Measurements from ENCODE around the gene KCTD17. TPM values are rescaled to one million over a fixed set of nuclear protein-coding genes. Genes with fewer than 3 reads are reported as not detected.
A peak's percentile ranks its signal among the peaks of the same experiment; 100 is the strongest.

The KCTD17 gene
- total and polyA plus RNA-seq, 10 donors, result 10.7 to 27.5 (median 17.3) TPM

- no peak overlapping the region for H3K27ac ChIP-seq
- peaks cover 0 to 33% (median 0%) of the 10 kb centered on the region in 7 donors for H3K27me3 ChIP-seq (replicated peaks in 1 of 7)
- intact Hi-C loops (cut with DNase I; ENCODE audit: low total_unique reads), result no loop called here
- H3K36me3 ChIP-seq, result no peaks in the 10 kb centered on the region
- TF ChIP-seq POLR2AphosphoS5 (IDR thresholded peaks at IDR 0.05) (no peak), CTCF (IDR thresholded peaks at IDR 0.05 in 8 of 11, conservative IDR thresholded peaks at IDR 0.05 in 3 of 11) (no peak), POLR2A (IDR thresholded peaks at IDR 0.05) (no peak)
- 90 to 97% (median 95%) methylated on average over 6 of the region's 6 CpGs for WGBS, 5 donors
- DNase-seq, result peak; percentile 64
- peaks cover 0 to 40% (median 13%) of the 10 kb centered on the region in 6 donors for H3K4me1 ChIP-seq
- H3K9me3 ChIP-seq, result no peaks in the 10 kb centered on the region
- H3K4me3 ChIP-seq, result no peak overlapping the region
Observed at GRCh38 chr22:37046589-37046988, 5.0 kb upstream of the KCTD17 start.

- no peak overlapping the region for H3K27ac ChIP-seq
- no peaks in the 10 kb centered on the region for H3K36me3 ChIP-seq
- H3K4me1 ChIP-seq, result peaks cover 0 to 44% (median 16%) of the 10 kb centered on the region in 6 donors
- H3K27me3 ChIP-seq (replicated peaks in 1 of 7), result peaks cover 0 to 33% (median 0%) of the 10 kb centered on the region in 7 donors
- no peak for TF ChIP-seq POLR2AphosphoS5 (IDR thresholded peaks at IDR 0.05)
- TF ChIP-seq CTCF (IDR thresholded peaks at IDR 0.05 in 8 of 11, conservative IDR thresholded peaks at IDR 0.05 in 3 of 11), result no peak
- no peak for TF ChIP-seq POLR2A (IDR thresholded peaks at IDR 0.05)
- intact Hi-C loops (cut with DNase I; ENCODE audit: low total_unique reads), result no loop called here
- no peak for DNase-seq
- 76 to 92% (median 88%) methylated on average over 7 of the region's 7 CpGs for WGBS, 5 donors
- H3K9me3 ChIP-seq, result no peaks in the 10 kb centered on the region
- H3K4me3 ChIP-seq, result no peak overlapping the region
Observed at GRCh38 chr22:37047006-37047405, 4.5 kb upstream of the KCTD17 start.

GRCh38 chr22:37048133-37048532, 3.4 kb upstream of the KCTD17 start:
- intact Hi-C loops (cut with DNase I; ENCODE audit: low total_unique reads), result no loop called here

GRCh38 chr22:37049224-37049623, 2.3 kb upstream of the KCTD17 start:
- no peaks in the 10 kb centered on the region for H3K9me3 ChIP-seq
- peaks cover 0 to 10% (median 0%) of the 10 kb centered on the region in 6 donors for H3K36me3 ChIP-seq
- H3K27me3 ChIP-seq (replicated peaks in 1 of 7), result peaks cover 0 to 23% (median 0%) of the 10 kb centered on the region in 7 donors
- no peak overlapping the region for H3K27ac ChIP-seq
- peaks cover 4 to 58% (median 30%) of the 10 kb centered on the region in 6 donors for H3K4me1 ChIP-seq
- no peak overlapping the region for H3K4me3 ChIP-seq
- no peak for TF ChIP-seq CTCF (IDR thresholded peaks at IDR 0.05 in 8 of 11, conservative IDR thresholded peaks at IDR 0.05 in 3 of 11)
- no peak for TF ChIP-seq POLR2AphosphoS5 (IDR thresholded peaks at IDR 0.05)
- no peak for TF ChIP-seq POLR2A (IDR thresholded peaks at IDR 0.05)
- intact Hi-C loops (cut with DNase I; ENCODE audit: low total_unique reads), result no loop called here
- DNase-seq, result no peak
- 52 to 82% (median 70%) methylated on average over 2 of the region's 2 CpGs for WGBS, 5 donors

More at GRCh38 chr22:37048133-37048532, 3.4 kb upstream of the KCTD17 start:
- no peak for TF ChIP-seq POLR2A (IDR thresholded peaks at IDR 0.05)
- TF ChIP-seq CTCF (IDR thresholded peaks at IDR 0.05 in 8 of 11, conservative IDR thresholded peaks at IDR 0.05 in 3 of 11), result no peak
- no peak for TF ChIP-seq POLR2AphosphoS5 (IDR thresholded peaks at IDR 0.05)
- peaks cover 0 to 2% (median 0%) of the 10 kb centered on the region in 6 donors for H3K36me3 ChIP-seq
- WGBS, 5 donors, result 89 to 97% (median 93%) methylated on average over 6 of the region's 6 CpGs
- H3K9me3 ChIP-seq, result no peaks in the 10 kb centered on the region
- peaks cover 4 to 55% (median 27%) of the 10 kb centered on the region in 6 donors for H3K4me1 ChIP-seq
- no peak for DNase-seq
- no peak overlapping the region for H3K4me3 ChIP-seq
- H3K27ac ChIP-seq, result no peak overlapping the region
- peaks cover 0 to 34% (median 0%) of the 10 kb centered on the region in 7 donors for H3K27me3 ChIP-seq (replicated peaks in 1 of 7)
